ENCODE measurements around the gene RNF13.
"Not testable (repeated sequence)": the region's sequence is repeated elsewhere in the genome, so short reads cannot be mapped to it uniquely, and the experiment has no call there.

RNF13 gene

DNA sequence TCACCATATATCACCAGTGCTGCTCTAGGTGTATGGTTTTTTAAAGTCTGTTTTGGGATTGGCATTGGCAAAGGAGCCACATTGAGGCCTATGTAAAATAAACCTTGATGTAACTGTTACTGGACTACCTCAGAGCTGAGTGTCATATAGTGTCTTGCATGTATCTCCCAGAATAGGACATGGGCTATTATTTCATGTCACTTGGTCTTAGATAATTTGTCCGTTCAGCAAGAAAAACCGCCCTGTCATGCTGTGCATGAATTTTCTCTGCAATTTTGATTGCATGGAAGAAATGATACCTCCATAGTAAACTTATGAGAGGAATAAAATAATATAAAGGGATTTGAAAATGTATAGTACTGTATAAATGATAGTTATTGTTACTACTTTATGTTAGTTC is 59.6 kb downstream of the RNF13 start:
- Histone ChIP-seq H3K36me3 (peaks cover 9% of the 10 kb centered on the region; the same call in 1 of the 2 replicates), H3K27me3 (ENCODE audit: insufficient read depth, low read depth, severe bottlenecking) (no peaks in the 10 kb centered on the region), H3K27ac (no peak overlapping the region), H3K4me3 (ENCODE audit: low read depth, low read length) (no peak overlapping the region), H3K9me3 (ENCODE audit: severe bottlenecking) (no peaks in the 10 kb centered on the region)
- no peak for DNase-seq
- TF ChIP-seq, protein P1, sequence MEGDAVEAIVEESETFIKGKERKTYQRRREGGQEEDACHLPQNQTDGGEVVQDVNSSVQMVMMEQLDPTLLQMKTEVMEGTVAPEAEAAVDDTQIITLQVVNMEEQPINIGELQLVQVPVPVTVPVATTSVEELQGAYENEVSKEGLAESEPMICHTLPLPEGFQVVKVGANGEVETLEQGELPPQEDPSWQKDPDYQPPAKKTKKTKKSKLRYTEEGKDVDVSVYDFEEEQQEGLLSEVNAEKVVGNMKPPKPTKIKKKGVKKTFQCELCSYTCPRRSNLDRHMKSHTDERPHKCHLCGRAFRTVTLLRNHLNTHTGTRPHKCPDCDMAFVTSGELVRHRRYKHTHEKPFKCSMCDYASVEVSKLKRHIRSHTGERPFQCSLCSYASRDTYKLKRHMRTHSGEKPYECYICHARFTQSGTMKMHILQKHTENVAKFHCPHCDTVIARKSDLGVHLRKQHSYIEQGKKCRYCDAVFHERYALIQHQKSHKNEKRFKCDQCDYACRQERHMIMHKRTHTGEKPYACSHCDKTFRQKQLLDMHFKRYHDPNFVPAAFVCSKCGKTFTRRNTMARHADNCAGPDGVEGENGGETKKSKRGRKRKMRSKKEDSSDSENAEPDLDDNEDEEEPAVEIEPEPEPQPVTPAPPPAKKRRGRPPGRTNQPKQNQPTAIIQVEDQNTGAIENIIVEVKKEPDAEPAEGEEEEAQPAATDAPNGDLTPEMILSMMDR (IDR thresholded peaks at IDR 0.05; ENCODE audit: low read depth, low read length) = no peak

DNA sequence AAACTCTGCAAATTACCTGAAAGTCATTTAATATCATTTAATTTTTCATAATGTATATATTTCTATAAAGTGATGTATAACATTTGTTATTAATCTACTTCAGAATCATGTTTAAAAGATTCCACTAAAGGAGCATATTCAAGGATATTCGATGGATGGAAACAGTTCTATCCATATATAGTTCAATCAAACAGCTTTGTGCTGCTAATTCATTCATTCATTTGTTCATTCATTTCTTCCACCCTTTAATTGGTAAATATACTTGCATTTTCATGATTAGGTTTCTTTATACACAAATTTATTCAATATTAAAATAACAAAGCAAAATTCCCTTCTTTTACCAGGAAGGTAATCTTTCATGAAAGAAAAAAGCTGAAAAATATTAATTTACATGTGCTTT is 64.7 kb downstream of the RNF13 start:
- Histone ChIP-seq H3K27ac (no peak overlapping the region), H3K9me3 (ENCODE audit: severe bottlenecking) (no peaks in the 10 kb centered on the region), H3K36me3 (peaks cover 4% of the 10 kb centered on the region; the same call in 1 of the 2 replicates), H3K4me3 (ENCODE audit: low read depth, low read length) (no peak overlapping the region), H3K27me3 (ENCODE audit: insufficient read depth, low read depth, severe bottlenecking) (no peaks in the 10 kb centered on the region)
- TF ChIP-seq, protein P1 (IDR thresholded peaks at IDR 0.05; ENCODE audit: low read depth, low read length) = no peak
- DNase-seq = no peak

DNA sequence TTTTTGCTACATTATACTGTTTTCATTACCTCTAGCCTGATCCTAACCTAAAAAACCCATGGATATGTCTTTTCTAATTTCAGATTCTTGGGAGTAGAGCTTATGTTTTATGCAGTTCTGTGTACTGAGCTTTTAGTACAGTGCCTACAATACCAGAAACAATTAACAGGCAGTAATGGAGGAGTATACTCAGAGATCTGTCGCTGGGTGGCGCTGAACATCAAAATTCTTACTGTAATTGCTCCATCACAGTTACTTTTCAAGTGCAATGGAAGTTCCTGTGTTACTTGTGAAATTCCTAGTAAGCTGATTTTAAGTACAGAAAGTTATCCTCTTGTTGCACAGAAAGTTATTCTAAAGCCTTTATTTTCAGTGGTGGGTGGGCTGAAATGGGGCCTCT is 66.9 kb downstream of the RNF13 start:
- DNase-seq = peak; percentile 70
- TF ChIP-seq, protein P1 (IDR thresholded peaks at IDR 0.05; ENCODE audit: low read depth, low read length) = peak; percentile 67
- H3K4me3 ChIP-seq (ENCODE audit: low read depth, low read length) = no peak overlapping the region

DNA sequence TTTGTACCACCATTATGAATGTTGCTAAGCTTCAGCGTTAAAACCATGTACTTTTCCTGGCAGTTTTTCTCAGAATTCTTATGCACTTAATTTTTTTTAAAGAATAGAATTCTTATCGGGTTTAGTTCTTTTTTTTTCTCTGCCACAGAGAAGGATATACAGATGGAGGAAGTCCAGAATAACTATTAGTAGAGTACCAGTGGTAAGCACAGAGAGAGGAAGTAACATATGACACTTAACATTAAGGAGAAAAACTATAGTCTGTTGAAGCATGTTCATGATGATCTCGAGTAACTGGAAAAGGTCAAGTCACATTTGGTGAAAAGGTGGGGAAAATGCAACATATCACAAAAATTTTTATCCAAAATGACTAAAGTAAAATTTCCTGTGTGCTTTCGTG is 68.9 kb downstream of the RNF13 start:
- Histone ChIP-seq H3K9me3 (ENCODE audit: severe bottlenecking) (no peaks in the 10 kb centered on the region), H3K27me3 (ENCODE audit: insufficient read depth, low read depth, severe bottlenecking) (no peaks in the 10 kb centered on the region), H3K36me3 (no peaks in the 10 kb centered on the region), H3K27ac (no peak overlapping the region), H3K4me3 (ENCODE audit: low read depth, low read length) (no peak overlapping the region)
- TF ChIP-seq, protein P1 (IDR thresholded peaks at IDR 0.05; ENCODE audit: low read depth, low read length) = no peak
- DNase-seq = no peak

More for the DNA sequence above, 66.9 kb downstream of the RNF13 start:
- Histone ChIP-seq H3K9me3 (ENCODE audit: severe bottlenecking) (no peaks in the 10 kb centered on the region), H3K36me3 (no peaks in the 10 kb centered on the region), H3K27ac (no peak overlapping the region), H3K27me3 (ENCODE audit: insufficient read depth, low read depth, severe bottlenecking) (no peaks in the 10 kb centered on the region)

DNA sequence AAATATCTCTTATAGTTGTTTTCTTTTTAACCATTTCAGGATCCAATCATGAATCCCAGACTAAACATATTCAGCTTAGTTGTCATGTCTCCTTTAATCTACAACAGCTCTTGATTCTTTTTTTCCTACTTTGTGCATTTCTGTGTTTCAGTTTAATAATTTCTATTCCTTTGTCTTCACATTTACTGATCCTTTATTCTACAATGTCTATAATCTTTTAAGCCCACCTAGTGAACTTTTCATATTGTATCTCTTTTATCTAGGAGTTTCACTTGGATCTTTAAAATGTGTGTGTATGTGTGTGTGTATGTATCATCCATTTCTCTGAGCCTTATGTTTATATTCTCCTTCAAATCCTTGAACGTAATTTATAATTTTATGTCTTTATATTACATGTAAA is 70.1 kb downstream of the RNF13 start:
- no peak for DNase-seq
- no peak overlapping the region for H3K4me3 ChIP-seq (ENCODE audit: low read depth, low read length)
- TF ChIP-seq, protein P1 (IDR thresholded peaks at IDR 0.05; ENCODE audit: low read depth, low read length) = no peak

DNA sequence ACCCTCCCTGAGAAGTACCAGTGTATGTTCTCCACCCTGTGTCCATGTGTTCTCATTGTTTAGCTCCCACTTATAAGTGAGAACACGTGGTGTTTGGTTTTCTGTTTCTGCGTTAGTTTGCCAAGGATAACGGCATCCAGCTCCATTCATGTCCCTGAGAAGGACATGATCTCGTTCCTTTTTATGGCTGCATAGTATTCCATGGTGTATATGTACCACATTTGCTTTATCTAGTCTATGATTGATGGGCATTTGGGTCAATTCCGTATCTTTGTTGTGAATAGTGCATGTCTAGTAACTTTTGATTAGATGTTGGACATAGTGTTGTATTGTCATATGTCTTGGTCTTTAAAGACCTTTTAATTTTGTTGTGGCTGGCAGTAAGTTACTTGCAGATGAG is 70.8 kb downstream of the RNF13 start:
- not testable (repeated sequence) for H3K27ac ChIP-seq; H3K9me3 ChIP-seq (ENCODE audit: severe bottlenecking); DNase-seq; H3K36me3 ChIP-seq; H3K27me3 ChIP-seq (ENCODE audit: insufficient read depth, low read depth, severe bottlenecking); H3K4me3 ChIP-seq (ENCODE audit: low read depth, low read length)

More for the DNA sequence above, 70.1 kb downstream of the RNF13 start:
- Histone ChIP-seq H3K27me3 (ENCODE audit: insufficient read depth, low read depth, severe bottlenecking) (no peaks in the 10 kb centered on the region), H3K9me3 (ENCODE audit: severe bottlenecking) (no peaks in the 10 kb centered on the region), H3K36me3 (no peaks in the 10 kb centered on the region), H3K27ac (no peak overlapping the region)

DNA sequence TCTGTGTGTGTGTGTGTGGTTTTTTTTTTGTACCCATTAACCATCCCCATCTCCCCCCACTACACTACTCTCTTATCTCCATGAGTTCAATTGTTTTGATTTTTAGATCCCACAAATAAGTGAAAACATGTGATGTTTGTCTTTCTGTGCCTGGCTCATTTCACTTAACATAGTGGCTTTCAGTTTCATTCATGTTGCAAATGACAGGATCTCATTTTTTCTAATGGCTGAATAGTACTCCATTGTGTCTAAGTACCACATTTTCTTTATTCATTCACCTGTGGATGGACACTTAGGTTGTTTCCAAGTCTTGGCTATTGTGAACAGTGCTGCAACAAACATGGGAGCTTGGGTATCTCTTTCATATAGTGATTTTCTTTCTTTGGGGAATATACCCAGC is 71.8 kb downstream of the RNF13 start:
- H3K27me3 ChIP-seq (ENCODE audit: insufficient read depth, low read depth, severe bottlenecking); H3K9me3 ChIP-seq (ENCODE audit: severe bottlenecking); H3K36me3 ChIP-seq; DNase-seq; H3K27ac ChIP-seq; H3K4me3 ChIP-seq (ENCODE audit: low read depth, low read length): not testable (repeated sequence)
